Epithelial cell of proximal tubule (primary cell): ENCODE data around the gene BTG4. TPM values are rescaled to one million over a fixed set of nuclear protein-coding genes. Genes with fewer than 3 reads are reported as not detected.

ENCODE experiments used
- DNase-seq: peaks from one replicate; pipeline ENCODE4 v3.0.0-alpha.2; 2011; ENCODE audit warnings: low read depth
- H3K4me3 ChIP-seq: 2 replicates; pipeline ENCODE4 v1.5.1; 2011; ENCODE audit warnings: low read depth, mild to moderate bottlenecking, low read length
- CTCF ChIP-seq: conservative IDR thresholded peaks from 2 replicates; pipeline ENCODE4 v1.5.1; 2012; ENCODE audit warnings: low read depth, mild to moderate bottlenecking, low read length
- total RNA-seq: library from RNA; depleted of rRNA; stranded (reverse); fragments of >200 nt; gene quantifications from 2 replicates; pipeline ENCODE4 v1.2.3, GENCODE V29; 2015

BTG4 gene
- total RNA-seq, 1 donor from 2014 or later, result not detected

- no peak for TF ChIP-seq CTCF
- no peak for DNase-seq
- no peak overlapping the region for H3K4me3 ChIP-seq
Observed at GRCh38 chr11:111526501-111526900, 14.3 kb upstream of the BTG4 start.

- no peak for TF ChIP-seq CTCF
- no peak overlapping the region for H3K4me3 ChIP-seq
- DNase-seq, result no peak
Observed at GRCh38 chr11:111525456-111525855, 13.3 kb upstream of the BTG4 start.

GRCh38 chr11:111524056-111524455, 11.9 kb upstream of the BTG4 start:
- no peak for TF ChIP-seq CTCF
- H3K4me3 ChIP-seq, result no peak overlapping the region
- DNase-seq, result no peak

- TF ChIP-seq CTCF, result no peak
- DNase-seq, result no peak
Observed at GRCh38 chr11:111523343-111523742, 11.2 kb upstream of the BTG4 start.

GRCh38 chr11:111522426-111522825, 10.2 kb upstream of the BTG4 start:
- TF ChIP-seq CTCF, result no peak
- no peak overlapping the region for H3K4me3 ChIP-seq
- no peak for DNase-seq

More at GRCh38 chr11:111523343-111523742, 11.2 kb upstream of the BTG4 start:
- no peak overlapping the region for H3K4me3 ChIP-seq

- no peak for DNase-seq
- no peak overlapping the region for H3K4me3 ChIP-seq
- TF ChIP-seq CTCF, result no peak
Observed at GRCh38 chr11:111521135-111521534, 8.9 kb upstream of the BTG4 start.

- TF ChIP-seq CTCF, result no peak
- H3K4me3 ChIP-seq, result no peak overlapping the region
- peak; percentile 23 for DNase-seq
Observed at GRCh38 chr11:111520560-111520959, 8.4 kb upstream of the BTG4 start.
